Glutamatergic neuron (in vitro differentiated cells): ENCODE results near the gene ACBD4. TPM values are rescaled to one million over a fixed set of nuclear protein-coding genes. Genes with fewer than 3 reads are reported as not detected.

ENCODE experiments used
- DNase-seq: peaks from one replicate; pipeline ENCODE4 v3.0.0; 2022
- H3K27ac Mint-ChIP-seq: one replicate; pipeline ENCODE4 v1.8.0; 2020; ENCODE audit warnings: mild to moderate bottlenecking, mixed read lengths, inconsistent platforms; ENCODE audit not compliant: unreplicated experiment
- H3K27me3 Mint-ChIP-seq: one replicate; pipeline ENCODE4 v1.8.0; 2020; ENCODE audit warnings: mild to moderate bottlenecking, moderate library complexity, mixed read lengths, inconsistent platforms; ENCODE audit not compliant: unreplicated experiment
- H3K36me3 Mint-ChIP-seq: one replicate; pipeline ENCODE4 v1.8.0; 2020; ENCODE audit warnings: mild to moderate bottlenecking, mixed read lengths, inconsistent platforms; ENCODE audit not compliant: unreplicated experiment
- H3K4me1 Mint-ChIP-seq: one replicate; pipeline ENCODE4 v1.8.0; 2020; ENCODE audit warnings: mild to moderate bottlenecking, low read depth, mixed read lengths, inconsistent platforms; ENCODE audit not compliant: unreplicated experiment
- H3K4me3 Mint-ChIP-seq: one replicate; pipeline ENCODE4 v1.8.0; 2020; ENCODE audit warnings: mild to moderate bottlenecking, mixed read lengths, inconsistent platforms; ENCODE audit not compliant: unreplicated experiment
- H3K9me3 Mint-ChIP-seq: one replicate; pipeline ENCODE4 v1.8.0; 2020; ENCODE audit warnings: mild to moderate bottlenecking, moderate library complexity, mixed read lengths, inconsistent platforms; ENCODE audit not compliant: unreplicated experiment
- total RNA-seq: library from RNA; stranded (reverse); fragmentation: NEBNext Ultra II Directional; extraction: Animal tissue kit (Norgen Biotek cat#: 25700); gene quantifications from one replicate; pipeline ENCODE4 v1.2.1, GENCODE V29; 2021; ENCODE audit not compliant: unreplicated experiment
- TF ChIP-seq, protein P1 (sequence below): fragments of 200-600 bp; sonication (generic); IDR thresholded peaks from one replicate; pipeline ENCODE4 v1.5.0; 2021; ENCODE audit not compliant: partially characterized antibody, unreplicated experiment

The ACBD4 gene
- total RNA-seq, 1 donor from 2014 or later, result 3.7 TPM

DNA sequence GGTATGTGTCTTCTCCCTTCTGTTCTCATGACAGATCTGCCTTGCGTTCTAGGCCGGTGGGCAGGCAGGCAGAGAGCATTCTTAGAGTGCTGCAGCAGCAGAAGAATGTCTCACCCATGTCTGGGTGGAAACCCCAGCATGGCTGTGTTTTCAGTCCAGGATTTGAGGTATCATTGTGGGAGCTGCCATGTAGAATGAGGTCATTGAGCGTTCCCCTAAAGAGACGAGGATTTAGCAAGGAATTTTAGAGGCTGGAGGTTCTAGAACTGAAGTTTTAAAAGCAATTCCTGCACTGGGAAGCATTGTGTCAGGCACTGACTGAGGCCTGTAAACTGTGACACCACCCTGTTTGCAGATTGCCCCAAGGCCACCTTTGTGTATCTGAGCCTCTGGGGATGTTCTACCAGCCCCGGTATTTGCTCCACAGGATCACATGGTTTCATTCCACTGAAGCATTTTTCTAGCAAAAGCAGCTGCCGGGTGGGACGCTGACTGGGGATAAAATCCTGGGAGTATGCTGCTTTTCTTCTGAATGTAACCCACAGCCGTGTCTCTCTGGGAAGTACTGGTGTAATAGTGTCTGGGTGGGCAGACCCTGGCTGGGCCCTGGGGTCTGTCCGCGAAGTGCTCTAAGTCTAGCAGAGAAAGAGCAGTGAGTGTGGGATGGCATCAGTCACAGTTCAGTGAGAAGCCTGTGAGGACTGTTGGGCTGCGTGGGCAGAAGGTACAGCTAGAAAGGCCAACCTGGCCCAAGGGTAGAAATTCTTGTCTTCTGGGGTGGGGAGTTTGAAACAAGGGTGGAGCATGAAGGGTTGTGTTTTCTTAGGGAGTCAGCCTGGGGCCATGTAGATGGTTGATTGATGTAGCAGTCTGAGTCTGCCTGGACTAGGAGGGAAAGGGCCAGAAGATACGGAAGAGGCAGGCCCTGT, 33.3 kb upstream of the ACBD4 start:
- TF ChIP-seq, protein P1, sequence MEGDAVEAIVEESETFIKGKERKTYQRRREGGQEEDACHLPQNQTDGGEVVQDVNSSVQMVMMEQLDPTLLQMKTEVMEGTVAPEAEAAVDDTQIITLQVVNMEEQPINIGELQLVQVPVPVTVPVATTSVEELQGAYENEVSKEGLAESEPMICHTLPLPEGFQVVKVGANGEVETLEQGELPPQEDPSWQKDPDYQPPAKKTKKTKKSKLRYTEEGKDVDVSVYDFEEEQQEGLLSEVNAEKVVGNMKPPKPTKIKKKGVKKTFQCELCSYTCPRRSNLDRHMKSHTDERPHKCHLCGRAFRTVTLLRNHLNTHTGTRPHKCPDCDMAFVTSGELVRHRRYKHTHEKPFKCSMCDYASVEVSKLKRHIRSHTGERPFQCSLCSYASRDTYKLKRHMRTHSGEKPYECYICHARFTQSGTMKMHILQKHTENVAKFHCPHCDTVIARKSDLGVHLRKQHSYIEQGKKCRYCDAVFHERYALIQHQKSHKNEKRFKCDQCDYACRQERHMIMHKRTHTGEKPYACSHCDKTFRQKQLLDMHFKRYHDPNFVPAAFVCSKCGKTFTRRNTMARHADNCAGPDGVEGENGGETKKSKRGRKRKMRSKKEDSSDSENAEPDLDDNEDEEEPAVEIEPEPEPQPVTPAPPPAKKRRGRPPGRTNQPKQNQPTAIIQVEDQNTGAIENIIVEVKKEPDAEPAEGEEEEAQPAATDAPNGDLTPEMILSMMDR, result no peak
- Mint-ChIP-seq H3K36me3 (no peaks in the 10 kb centered on the region), H3K27ac (no peak overlapping the region), H3K4me1 (peaks cover 14% of the 10 kb centered on the region), H3K4me3 (peak overlapping the region; percentile 46), H3K9me3 (no peaks in the 10 kb centered on the region), H3K27me3 (no peaks in the 10 kb centered on the region)
- DNase-seq, result no peak

DNA sequence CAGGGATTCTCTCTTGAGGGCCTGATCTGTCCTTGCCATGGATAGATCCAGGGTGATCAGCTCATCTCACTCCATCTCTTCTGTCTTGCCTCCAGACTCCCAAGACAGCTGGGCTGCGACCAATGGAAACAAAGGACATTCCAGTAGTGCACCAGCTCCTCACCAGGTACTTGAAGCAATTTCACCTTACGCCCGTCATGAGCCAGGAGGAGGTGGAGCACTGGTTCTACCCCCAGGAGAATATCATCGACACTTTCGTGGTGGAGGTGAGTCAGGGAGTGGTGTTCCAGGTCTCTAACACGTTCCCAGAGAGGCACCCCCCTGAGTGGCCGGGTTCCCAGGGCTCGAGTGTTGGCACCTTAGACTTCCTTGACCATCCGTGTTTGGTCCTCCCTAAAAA, 32.6 kb upstream of the ACBD4 start:
- Mint-ChIP-seq H3K9me3 (no peaks in the 10 kb centered on the region), H3K27me3 (no peaks in the 10 kb centered on the region), H3K4me3 (no peak overlapping the region), H3K27ac (no peak overlapping the region), H3K36me3 (no peaks in the 10 kb centered on the region), H3K4me1 (peaks cover 14% of the 10 kb centered on the region)
- TF ChIP-seq, protein P1, result no peak
- no peak for DNase-seq

DNA sequence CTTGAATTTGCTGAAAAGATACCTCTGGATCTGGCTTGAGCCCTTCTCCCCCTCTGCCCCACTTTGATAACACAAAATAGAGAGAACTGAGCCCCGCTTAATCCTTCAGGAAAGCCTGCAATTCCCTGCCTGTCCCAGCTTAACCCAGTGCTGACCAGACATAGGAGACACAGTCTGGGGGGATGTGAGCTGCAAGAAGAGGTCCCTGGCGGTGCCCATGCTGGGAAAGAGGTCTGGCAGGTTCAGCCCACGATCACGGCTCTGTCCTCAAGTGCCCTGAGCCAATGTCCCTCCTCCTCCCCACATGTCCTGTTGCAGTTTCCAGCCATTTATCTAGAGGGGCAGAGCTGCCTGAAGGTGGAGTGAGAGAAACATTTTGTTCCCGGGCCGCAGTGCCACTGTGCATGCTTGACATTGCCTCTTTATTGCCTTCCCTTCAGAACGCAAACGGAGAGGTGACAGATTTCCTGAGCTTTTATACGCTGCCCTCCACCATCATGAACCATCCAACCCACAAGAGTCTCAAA, 32.2 kb upstream of the ACBD4 start:
- H3K4me1 Mint-ChIP-seq, result peaks cover 11% of the 10 kb centered on the region
- no peaks in the 10 kb centered on the region for H3K27me3 Mint-ChIP-seq
- no peaks in the 10 kb centered on the region for H3K36me3 Mint-ChIP-seq
- DNase-seq, result no peak
- no peak overlapping the region for H3K4me3 Mint-ChIP-seq
- H3K9me3 Mint-ChIP-seq, result no peaks in the 10 kb centered on the region
- TF ChIP-seq, protein P1, result no peak
- H3K27ac Mint-ChIP-seq, result no peak overlapping the region

DNA sequence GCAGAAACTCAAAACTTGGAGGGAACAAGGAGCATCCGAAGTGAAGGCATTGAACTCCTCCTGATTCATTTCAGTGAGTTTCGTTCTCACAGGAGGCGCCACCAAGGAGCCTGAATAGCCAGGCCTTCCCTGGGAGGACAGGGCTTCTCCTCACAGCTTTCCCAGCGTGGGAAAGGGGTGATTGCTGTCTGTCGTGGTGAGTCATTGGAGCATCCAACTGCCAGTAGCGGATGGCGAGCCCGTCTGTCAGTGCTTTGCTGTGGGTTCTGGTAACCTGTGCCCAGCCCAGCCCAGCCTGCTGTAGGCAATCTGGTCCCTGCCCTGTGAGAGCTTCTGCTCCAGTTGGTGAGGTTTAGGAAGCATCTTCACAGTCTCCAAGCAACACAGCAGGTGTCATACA, 31.5 kb upstream of the ACBD4 start:
- Mint-ChIP-seq H3K4me1 (peaks cover 8% of the 10 kb centered on the region), H3K27ac (no peak overlapping the region), H3K4me3 (no peak overlapping the region), H3K27me3 (peaks cover 3% of the 10 kb centered on the region), H3K36me3 (no peaks in the 10 kb centered on the region), H3K9me3 (no peaks in the 10 kb centered on the region)
- DNase-seq, result no peak
- TF ChIP-seq, protein P1, result no peak

DNA sequence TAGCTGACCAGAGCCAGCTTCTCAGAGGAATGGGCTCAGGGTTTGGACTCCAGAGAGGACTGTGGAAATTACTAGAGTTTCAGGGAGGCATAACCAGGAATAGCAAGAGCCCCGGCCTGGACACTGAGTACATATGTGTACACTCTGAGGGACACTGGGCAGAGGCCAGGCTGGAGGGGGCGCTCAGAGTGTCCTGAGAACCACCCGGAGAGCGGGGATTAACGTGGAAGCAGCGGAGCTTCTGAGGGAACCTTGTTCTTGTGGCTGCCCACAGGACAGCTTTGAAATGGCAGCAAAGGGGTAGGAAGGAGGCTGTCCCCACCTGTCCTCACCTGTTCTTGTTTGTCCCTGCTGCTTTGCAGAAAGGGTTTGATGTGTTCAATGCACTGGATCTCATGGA, 31.0 kb upstream of the ACBD4 start:
- H3K4me3 Mint-ChIP-seq, result no peak overlapping the region
- no peaks in the 10 kb centered on the region for H3K9me3 Mint-ChIP-seq
- TF ChIP-seq, protein P1, result no peak
- no peaks in the 10 kb centered on the region for H3K36me3 Mint-ChIP-seq
- no peak for DNase-seq
- peaks cover 3% of the 10 kb centered on the region for H3K27me3 Mint-ChIP-seq
- no peak overlapping the region for H3K27ac Mint-ChIP-seq
- H3K4me1 Mint-ChIP-seq, result peaks cover 8% of the 10 kb centered on the region
